Lung (tissue), 12 donors: ENCODE measurements around the gene RCOR3. TPM values are rescaled to one million over a fixed set of nuclear protein-coding genes. Genes with fewer than 3 reads are reported as not detected.
"Not testable (repeated sequence)": the region's sequence is repeated elsewhere in the genome, so short reads cannot be mapped to it uniquely, and the experiment has no call there.

Experiments used
- ATAC-seq: fragments of 200-7000 bp; cut with Tn5 transposase; one replicate; pipeline ENCODE4 v1.9.1; 2020; ENCODE audit warnings: moderate number of reproducible peaks; ENCODE audit not compliant: insufficient read depth, low FRiP score
- DNase-seq, 3 donors: peaks; one replicate each; pipeline ENCODE4 v3.0.0-alpha.2; 2013 to 2017
- H3K27ac ChIP-seq, 2 donors: one replicate each; pipeline ENCODE4 v1.5.1; 2013; ENCODE audit warnings: mild to moderate bottlenecking in 2 of 2, moderate library complexity in 2 of 2, control low read depth in 1 of 2, inconsistent platforms in 1 of 2, low read depth in 1 of 2, low read length in 1 of 2
- H3K27me3 ChIP-seq, 3 donors: one replicate each; pipeline ENCODE4 v1.5.1; 2013; ENCODE audit warnings: low read length in 2 of 3; ENCODE audit not compliant: control insufficient read depth in 3 of 3, insufficient read depth in 3 of 3
- H3K36me3 ChIP-seq, 4 donors: one replicate each; pipeline ENCODE4 v1.5.1; 2013; ENCODE audit warnings: low read length in 4 of 4, mild to moderate bottlenecking in 1 of 4, moderate library complexity in 1 of 4; ENCODE audit not compliant: control insufficient read depth in 4 of 4, insufficient read depth in 4 of 4
- H3K4me1 ChIP-seq, 5 donors: one replicate each; pipeline ENCODE4 v1.5.1; 2013; ENCODE audit warnings: low read length in 5 of 5, mild to moderate bottlenecking in 2 of 5, moderate library complexity in 1 of 5; ENCODE audit not compliant: control insufficient read depth in 5 of 5, insufficient read depth in 5 of 5
- H3K4me3 ChIP-seq: one replicate; pipeline ENCODE4 v1.5.1; 2013; ENCODE audit warnings: mild to moderate bottlenecking, control low read depth, moderate library complexity
- H3K9ac ChIP-seq, 2 donors: one replicate each; pipeline ENCODE4 v1.5.1; 2013; ENCODE audit warnings: low read length in 2 of 2, control low read depth in 1 of 2; ENCODE audit not compliant: insufficient read depth in 1 of 2
- H3K9me3 ChIP-seq, 4 donors: one replicate each; pipeline ENCODE4 v1.5.1; 2013; ENCODE audit warnings: low read length in 3 of 4, mild to moderate bottlenecking in 1 of 4, moderate library complexity in 1 of 4; ENCODE audit not compliant: control insufficient read depth in 4 of 4, insufficient read depth in 3 of 4
- CTCF ChIP-seq: IDR thresholded peaks from 2 replicates; pipeline ENCODE4 v1.5.1; 2012; ENCODE audit warnings: mild to moderate bottlenecking; ENCODE audit errors: control extremely low read depth, extremely low read depth
- WGBS, 2 donors: extraction: QIAGEN DNeasy Blood & Tissue Kit; methylation state at CpG; one replicate each; pipeline ENCODE4 v1.1.7; 2013; 5-methylcytosine and 5-hydroxymethylcytosine counted together
- polyA plus RNA-seq, 2 donors: library from polyadenylated mRNA; stranded (reverse); fragments of 200-250 nt; gene quantifications; one replicate each; pipeline ENCODE4 v1.2.1, GENCODE V29; 2013
- total RNA-seq, 2 donors: library from RNA; depleted of rRNA in 1 of 2; stranded (reverse); fragments of >200 nt in 1 of 2; gene quantifications; one replicate each; pipeline ENCODE4 v1.2.1, GENCODE V29; 2014 to 2021
- donor health status: control.
- donor health status: control.
- donor health status: Bipolar disorder and iron deficiency.
- donor health status: healthy.
- donor health status: DM: yes; HTN: yes; CAD: no.

The RCOR3 gene
- total and polyA plus RNA-seq, 4 donors = 16.6 to 102 (median 34.4) TPM

- Histone ChIP-seq H3K4me3 (no peak overlapping the region), H3K9me3 (no peaks in the 10 kb centered on the region), H3K9ac (no peak overlapping the region), H3K27ac (no peak overlapping the region), H3K36me3 (no peaks in the 10 kb centered on the region), H3K27me3 (no peaks in the 10 kb centered on the region), H3K4me1 (no peaks in the 10 kb centered on the region)
- DNase-seq (no peak), ATAC-seq (no peak)
- 92% methylated on average over 2 of the region's 2 CpGs for WGBS, 2 donors
- TF ChIP-seq CTCF = no peak
Observed at GRCh38 chr1:211213702-211214101, 45.5 kb upstream of the RCOR3 start.

- ATAC-seq (no peak), DNase-seq (no peak)
- Histone ChIP-seq H3K27ac (no peak overlapping the region), H3K36me3 (no peaks in the 10 kb centered on the region), H3K4me3 (no peak overlapping the region), H3K4me1 (no peaks in the 10 kb centered on the region), H3K9ac (no peak overlapping the region), H3K9me3 (no peaks in the 10 kb centered on the region), H3K27me3 (no peaks in the 10 kb centered on the region)
- TF ChIP-seq CTCF = no peak
- 98 to 100% methylated on average over 1 of the region's 1 CpG for WGBS, 2 donors
Observed at GRCh38 chr1:211215577-211215976, 43.6 kb upstream of the RCOR3 start.

GRCh38 chr1:211217392-211217791, 41.8 kb upstream of the RCOR3 start:
- no peaks in the 10 kb centered on the region for H3K27me3 ChIP-seq
- no peak overlapping the region for H3K27ac ChIP-seq
- H3K4me3 ChIP-seq = no peak overlapping the region
- peaks cover 0 to 1% (median 0%) of the 10 kb centered on the region in 4 donors for H3K9me3 ChIP-seq
- no peak for ATAC-seq
- TF ChIP-seq CTCF = no peak
- WGBS, 2 donors = 92 to 97% methylated on average over 1 of the region's 1 CpG
- no peak overlapping the region for H3K9ac ChIP-seq
- no peaks in the 10 kb centered on the region for H3K4me1 ChIP-seq
- no peak for DNase-seq
- no peaks in the 10 kb centered on the region for H3K36me3 ChIP-seq

GRCh38 chr1:211222469-211223234, 36.5 kb upstream of the RCOR3 start:
- 84 to 89% methylated on average over 9 of the region's 9 CpGs for WGBS, 2 donors
- H3K4me3 ChIP-seq, H3K9me3 ChIP-seq, H3K36me3 ChIP-seq, DNase-seq, H3K4me1 ChIP-seq, ATAC-seq, H3K9ac ChIP-seq, H3K27me3 ChIP-seq, H3K27ac ChIP-seq: not testable (repeated sequence)

- not testable (repeated sequence) for H3K27ac ChIP-seq, H3K4me3 ChIP-seq, ATAC-seq, H3K36me3 ChIP-seq, H3K4me1 ChIP-seq, H3K9ac ChIP-seq, H3K9me3 ChIP-seq, DNase-seq, H3K27me3 ChIP-seq
- WGBS, 2 donors = 59 to 70% methylated on average over 13 of the region's 13 CpGs
Observed at GRCh38 chr1:211228573-211229364, 30.4 kb upstream of the RCOR3 start.
